Caco-2 (cell line): ENCODE measurements around the gene GGTLC2. TPM values are rescaled to one million over a fixed set of nuclear protein-coding genes. Genes with fewer than 3 reads are reported as not detected.
A peak's percentile ranks its signal among the peaks of the same experiment; 100 is the strongest.

Experiments used
- BruUV-seq: library from RNA; stranded (reverse); fragments of 400-500 nt; replicated peaks from 2 replicates; lab custom pipeline; 2021; lab: Mats Ljungman, UMichigan
- CTCF ChIA-PET: fragments of 300-600 bp; sonication (Branson Sonifier 250); formaldehyde crosslinking; loops from one replicate; lab custom pipeline; 2022; ENCODE audit warnings: antibody characterized with exemption; lab: Charles Lee
- POLR2A ChIA-PET: fragments of 300-600 bp; sonication (Branson Sonifier 250); formaldehyde crosslinking; loops from one replicate; lab custom pipeline; 2022; ENCODE audit warnings: antibody characterized with exemption; lab: Charles Lee
- DNase-seq, 2 experiments: peaks; one replicate each; pipeline versions ENCODE4 v3.0.0 to v3.0.0-alpha.2; 2020 to 2022
- H3K27me3 ChIP-seq: replicated peaks from 2 replicates; pipeline ENCODE4 v1.6.0; 2011; ENCODE audit warnings: low read length; ENCODE audit not compliant: control insufficient read depth, insufficient read depth
- H3K36me3 ChIP-seq: 2 replicates; pipeline ENCODE4 v1.5.1; 2011; ENCODE audit warnings: low read length; ENCODE audit not compliant: control insufficient read depth, insufficient read depth
- H3K4me1 ChIP-seq: fragments of 250-450 bp; sonication (Bioruptor Pico); 2 replicates; pipeline ENCODE4 v1.5.1; 2020; ENCODE audit warnings: mild to moderate bottlenecking
- H3K4me3 ChIP-seq: 2 replicates; pipeline ENCODE4 v1.5.1; 2011; ENCODE audit warnings: low read depth, mild to moderate bottlenecking, control low read depth, low read length
- H3K9me3 ChIP-seq: fragments of 250-450 bp; sonication (Bioruptor Pico); 2 replicates; pipeline ENCODE4 v1.5.1; 2020; ENCODE audit warnings: mild to moderate bottlenecking, moderate library complexity
- H3K27ac Mint-ChIP-seq: one replicate; pipeline ENCODE4 v1.8.0; 2022; ENCODE audit warnings: mixed read lengths; ENCODE audit not compliant: unreplicated experiment
- H3K27me3 Mint-ChIP-seq: one replicate; pipeline ENCODE4 v1.8.0; 2022; ENCODE audit warnings: mixed read lengths; ENCODE audit not compliant: insufficient read depth, unreplicated experiment
- H3K36me3 Mint-ChIP-seq: one replicate; pipeline ENCODE4 v1.8.0; 2022; ENCODE audit warnings: mild to moderate bottlenecking, mixed read lengths; ENCODE audit not compliant: insufficient read depth, unreplicated experiment
- H3K4me1 Mint-ChIP-seq: one replicate; pipeline ENCODE4 v1.8.0; 2022; ENCODE audit warnings: low read depth, mixed read lengths; ENCODE audit not compliant: unreplicated experiment
- H3K4me3 Mint-ChIP-seq: one replicate; pipeline ENCODE4 v1.8.0; 2022; ENCODE audit warnings: mild to moderate bottlenecking, moderate library complexity, mixed read lengths; ENCODE audit not compliant: unreplicated experiment
- H3K9me3 Mint-ChIP-seq: one replicate; pipeline ENCODE4 v1.8.0; 2022; ENCODE audit warnings: mixed read lengths; ENCODE audit not compliant: unreplicated experiment
- CTCF ChIP-seq, 2 experiments: fragments of 200-600 bp in 1 of 2; IDR thresholded peaks; 1 replicate in 1 of 2; 2 replicates in 1 of 2; pipeline versions ENCODE4 v1.5.1 to v1.8.0; 2011 to 2022; ENCODE audit warnings: antibody characterized with exemption in 1 of 2, control low read depth in 1 of 2, inconsistent platforms in 1 of 2, low read depth in 1 of 2, low read length in 1 of 2, mild to moderate bottlenecking in 1 of 2, moderate library complexity in 1 of 2; ENCODE audit not compliant: insufficient read depth in 1 of 2, severe bottlenecking in 1 of 2, unreplicated experiment in 1 of 2
- intact Hi-C: fragments of 100-400 bp; cut with micrococcal nuclease; formaldehyde crosslinking; loops from one replicate; pipeline ENCODE4 v1.10.0; 2022; ENCODE audit not compliant: unreplicated experiment
- total RNA-seq: library from RNA; stranded (reverse); gene quantifications from 2 replicates; pipeline ENCODE4 v1.2.3, GENCODE V29; 2022

GGTLC2 gene
- total RNA-seq, 1 experiment from 2014 or later = 0.34 TPM

GRCh38 chr22:22674467-22674866 lies 30.1 kb downstream of the GGTLC2 start:
- DNase-seq = no peak
- Histone ChIP-seq H3K36me3 (no peaks in the 10 kb centered on the region), H3K9me3 (no peaks in the 10 kb centered on the region), H3K27me3 (no peaks in the 10 kb centered on the region), H3K4me3 (no peak overlapping the region), H3K4me1 (no peaks in the 10 kb centered on the region)
- peaks cover 5% of the 10 kb centered on the region for H3K27me3 Mint-ChIP-seq
- intact Hi-C loops = no loop called here
- H3K27ac Mint-ChIP-seq = no peak overlapping the region
- no peaks in the 10 kb centered on the region for H3K4me1 Mint-ChIP-seq
- no peak for TF ChIP-seq CTCF (IDR thresholded peaks at IDR 0.05; ENCODE audit: insufficient read depth in 1 of 2, low read depth in 1 of 2, low read length in 1 of 2, severe bottlenecking in 1 of 2, unreplicated experiment in 1 of 2)
- no peaks in the 10 kb centered on the region for H3K9me3 Mint-ChIP-seq
- no peak overlapping the region for H3K4me3 Mint-ChIP-seq
- H3K36me3 Mint-ChIP-seq = no peaks in the 10 kb centered on the region
- ChIA-PET POLR2A (no interaction called here), CTCF (no interaction called here)
- BruUV-seq = no TSS peak

- no TSS peak for BruUV-seq
- H3K9me3 ChIP-seq = no peaks in the 10 kb centered on the region
Observed at GRCh38 chr22:22678970-22679369, 34.6 kb downstream of the GGTLC2 start.

GRCh38 chr22:22680396-22680795 lies 36.0 kb downstream of the GGTLC2 start:
- Mint-ChIP-seq H3K36me3 (no peaks in the 10 kb centered on the region), H3K9me3 (no peaks in the 10 kb centered on the region), H3K4me1 (peaks cover 33% of the 10 kb centered on the region), H3K27ac (peak overlapping the region; percentile 70), H3K4me3 (no peak overlapping the region), H3K27me3 (no peaks in the 10 kb centered on the region)
- no peak for DNase-seq
- Histone ChIP-seq H3K36me3 (no peaks in the 10 kb centered on the region), H3K4me3 (no peak overlapping the region), H3K9me3 (no peaks in the 10 kb centered on the region), H3K27me3 (no peaks in the 10 kb centered on the region), H3K4me1 (peaks cover 41% of the 10 kb centered on the region)
- intact Hi-C loops = no loop called here
- no peak for TF ChIP-seq CTCF (IDR thresholded peaks at IDR 0.05; ENCODE audit: insufficient read depth in 1 of 2, low read depth in 1 of 2, low read length in 1 of 2, severe bottlenecking in 1 of 2, unreplicated experiment in 1 of 2)
- ChIA-PET CTCF (interaction anchor here (2.2 kb wide), 1 partner anchor 14 kb away, joined by 7 read pairs; no protein-coding TSS in a partner anchor), POLR2A (no interaction called here)
- BruUV-seq = no TSS peak

More at GRCh38 chr22:22678970-22679369, 34.6 kb downstream of the GGTLC2 start:
- Mint-ChIP-seq H3K9me3 (no peaks in the 10 kb centered on the region), H3K4me3 (no peak overlapping the region), H3K36me3 (no peaks in the 10 kb centered on the region), H3K27me3 (peaks cover 3% of the 10 kb centered on the region), H3K27ac (no peak overlapping the region), H3K4me1 (peaks cover 33% of the 10 kb centered on the region)
- TF ChIP-seq CTCF (IDR thresholded peaks at IDR 0.05; ENCODE audit: insufficient read depth in 1 of 2, low read depth in 1 of 2, low read length in 1 of 2, severe bottlenecking in 1 of 2, unreplicated experiment in 1 of 2) = no peak
- Histone ChIP-seq H3K4me3 (no peak overlapping the region), H3K36me3 (no peaks in the 10 kb centered on the region), H3K4me1 (peaks cover 37% of the 10 kb centered on the region), H3K27me3 (no peaks in the 10 kb centered on the region)
- intact Hi-C loops = no loop called here
- DNase-seq = no peak
- CTCF ChIA-PET = interaction anchor here (1.0 to 1.3 kb wide), 3 partner anchors 9 to 16 kb away, joined by 3 to 4 read pairs (median 3); no protein-coding TSS in a partner anchor
- POLR2A ChIA-PET = no interaction called here
